BJ (cell line): ENCODE data around the gene RNU6-9. TPM values are rescaled to one million over a fixed set of nuclear protein-coding genes. Genes with fewer than 3 reads are reported as not detected.

Source experiments
- CTCF ChIA-PET: fragments of 350-600 bp; formaldehyde crosslinking; extraction: SDS; loops from one replicate; lab custom pipeline; 2021; ENCODE audit warnings: antibody characterized with exemption, inconsistent platforms; lab: Yijun Ruan, JAX
- POLR2A ChIA-PET: fragments of 300-600 bp; sonication (Branson Sonifier 250); formaldehyde crosslinking; extraction: SDS; loops from one replicate; lab custom pipeline; 2021; ENCODE audit warnings: antibody characterized with exemption; lab: Charles Lee
- DNase-seq: peaks from one replicate; pipeline ENCODE4 v3.0.0-alpha.2; 2011; ENCODE audit warnings: low read depth
- H3K27me3 ChIP-seq: 2 replicates; pipeline ENCODE4 v1.6.0; 2011; ENCODE audit warnings: low read length; ENCODE audit not compliant: control insufficient read depth, insufficient read depth
- H3K36me3 ChIP-seq: 2 replicates; pipeline ENCODE4 v1.5.1; 2011; ENCODE audit warnings: low read length; ENCODE audit not compliant: control insufficient read depth, insufficient read depth
- H3K4me3 ChIP-seq: 2 replicates; pipeline ENCODE4 v1.5.1; 2011; ENCODE audit warnings: low read depth, mild to moderate bottlenecking, control low read depth, low read length
- CTCF ChIP-seq: IDR thresholded peaks from 2 replicates; pipeline ENCODE4 v1.5.1; 2011; ENCODE audit warnings: low read depth, mild to moderate bottlenecking, control low read depth, inconsistent platforms, low read length, moderate library complexity; ENCODE audit not compliant: insufficient read depth
- polyA plus RNA-seq: library from polyadenylated mRNA; depleted of rRNA; stranded (reverse); fragments of >200 nt; gene quantifications from 2 replicates; pipeline ENCODE4 v1.2.3, GENCODE V29; 2011

The RNU6-9 gene
- polyA plus RNA-seq, 1 experiment: not detected

- CTCF ChIA-PET: interaction anchor here (1.3 kb wide), 1 partner anchor 58 kb away, joined by 3 read pairs; the partner anchor contains the start of gene WDR18
- Histone ChIP-seq H3K36me3 (peaks cover 9% of the 10 kb centered on the region), H3K4me3 (peak overlapping the region; percentile 91), H3K27me3 (no peaks in the 10 kb centered on the region)
- POLR2A ChIA-PET: no interaction called here
- DNase-seq: no peak
- no peak for TF ChIP-seq CTCF
Measured at GRCh38 chr19:926323-926588, 33.0 kb downstream of the RNU6-9 start.

- H3K4me3 ChIP-seq: peak overlapping the region; percentile 91
- CTCF ChIA-PET: interaction anchor here (0.6 to 1.5 kb wide), 4 partner anchors 55 to 179 kb away, joined by 3 to 7 read pairs (median 4); partner anchors contain the start of gene WDR18
- no peak for DNase-seq
- POLR2A ChIA-PET: no interaction called here
- peaks cover 9% of the 10 kb centered on the region for H3K36me3 ChIP-seq
- no peaks in the 10 kb centered on the region for H3K27me3 ChIP-seq
- no peak for TF ChIP-seq CTCF
Measured at GRCh38 chr19:926589-927350, 33.5 kb downstream of the RNU6-9 start.

GRCh38 chr19:927351-927779 lies 34.1 kb downstream of the RNU6-9 start:
- no peak for TF ChIP-seq CTCF
- ChIA-PET CTCF (interaction anchor here (0.6 to 1.5 kb wide), 4 partner anchors 55 to 179 kb away, joined by 3 to 7 read pairs (median 4); partner anchors contain the start of gene WDR18), POLR2A (no interaction called here)
- H3K36me3 ChIP-seq: peaks cover 12% of the 10 kb centered on the region
- H3K27me3 ChIP-seq: no peaks in the 10 kb centered on the region
- no peak for DNase-seq
- H3K4me3 ChIP-seq: peak overlapping the region; percentile 91

GRCh38 chr19:927780-928401 lies 34.6 kb downstream of the RNU6-9 start:
- DNase-seq: no peak
- no peak for TF ChIP-seq CTCF
- H3K36me3 ChIP-seq: peaks cover 15% of the 10 kb centered on the region
- peak overlapping the region; percentile 91 for H3K4me3 ChIP-seq
- H3K27me3 ChIP-seq: no peaks in the 10 kb centered on the region
- ChIA-PET CTCF (interaction anchor here (1.3 to 1.5 kb wide), 2 partner anchors 54 to 56 kb away, joined by 3 to 7 read pairs; partner anchors contain the start of gene WDR18), POLR2A (interaction anchor here (0.6 kb wide), 1 partner anchor 28 kb away, joined by 9 read pairs; no protein-coding TSS in a partner anchor)
